COLO829 (cell line): ENCODE results near the gene CHSY3.
A peak's percentile ranks its signal among the peaks of the same experiment; 100 is the strongest.

Source experiments
- DNase-seq: peaks from one replicate; pipeline ENCODE4 v3.0.0; 2012; ENCODE audit warnings: low spot score

Gene CHSY3

GRCh38 chr5:129945774-129946270, 41.6 kb downstream of the CHSY3 start:
- no peak for DNase-seq

GRCh38 chr5:129951039-129951438, 46.8 kb downstream of the CHSY3 start:
- no peak for DNase-seq

GRCh38 chr5:129958581-129958980, 54.3 kb downstream of the CHSY3 start:
- DNase-seq: no peak

GRCh38 chr5:129960831-129961230, 56.6 kb downstream of the CHSY3 start:
- DNase-seq: no peak

GRCh38 chr5:129962506-129962905, 58.2 kb downstream of the CHSY3 start:
- no peak for DNase-seq

- DNase-seq: peak; percentile 23
These were observed 59.1 kb downstream of the CHSY3 start for GRCh38 chr5:129963359-129963758.

GRCh38 chr5:129966071-129966470, 61.8 kb downstream of the CHSY3 start:
- no peak for DNase-seq

- no peak for DNase-seq
These were observed 67.4 kb downstream of the CHSY3 start for GRCh38 chr5:129971714-129972113.

GRCh38 chr5:129972465-129973141, 68.3 kb downstream of the CHSY3 start:
- DNase-seq: peak; percentile 7

- no peak for DNase-seq
These were observed 69.6 kb downstream of the CHSY3 start for GRCh38 chr5:129973716-129974426.

GRCh38 chr5:129977810-129978209, 73.5 kb downstream of the CHSY3 start:
- DNase-seq: no peak

GRCh38 chr5:129978270-129978669, 74.0 kb downstream of the CHSY3 start:
- no peak for DNase-seq

GRCh38 chr5:129988453-129988852, 84.2 kb downstream of the CHSY3 start:
- no peak for DNase-seq

GRCh38 chr5:129991780-129992179, 87.5 kb downstream of the CHSY3 start:
- DNase-seq: peak; percentile 25

- no peak for DNase-seq
These were observed 92.6 kb downstream of the CHSY3 start for GRCh38 chr5:129996896-129997295.

- no peak for DNase-seq
These were observed 96.2 kb downstream of the CHSY3 start for GRCh38 chr5:130000460-130000859.

- no peak for DNase-seq
These were observed 97.9 kb downstream of the CHSY3 start for GRCh38 chr5:130002183-130002582.

GRCh38 chr5:130002876-130003275, 98.6 kb downstream of the CHSY3 start:
- DNase-seq: no peak

- DNase-seq: no peak
These were observed 107.7 kb downstream of the CHSY3 start for GRCh38 chr5:130011986-130012385.

GRCh38 chr5:130017173-130017572, 112.9 kb downstream of the CHSY3 start:
- no peak for DNase-seq

GRCh38 chr5:130018641-130019040, 114.4 kb downstream of the CHSY3 start:
- no peak for DNase-seq

GRCh38 chr5:130021000-130021399, 116.7 kb downstream of the CHSY3 start:
- no peak for DNase-seq

GRCh38 chr5:130021876-130022275, 117.6 kb downstream of the CHSY3 start:
- no peak for DNase-seq

GRCh38 chr5:130023604-130024003, 119.3 kb downstream of the CHSY3 start:
- DNase-seq: no peak
